ENCODE results near the gene TYMS. TPM values are rescaled to one million over a fixed set of nuclear protein-coding genes. Genes with fewer than 3 reads are reported as not detected.

Gene TYMS
- polyA plus RNA-seq, 1 donor from 2014 or later = 3.3 TPM

GRCh38 chr18:708096-708495 is 50.6 kb downstream of the TYMS start:
- H3K4me3 ChIP-seq (ENCODE audit: low read length) = no peak overlapping the region
- no peaks in the 10 kb centered on the region for H3K9me2 ChIP-seq (ENCODE audit: insufficient read depth, low read length)
- no peaks in the 10 kb centered on the region for H3K36me3 ChIP-seq (ENCODE audit: insufficient read depth, low read length)
- no peak overlapping the region for H3K27ac ChIP-seq (ENCODE audit: low read length)
- H3K9me3 ChIP-seq (ENCODE audit: low read length) = peaks cover 5% of the 10 kb centered on the region
- H3K4me2 ChIP-seq (ENCODE audit: low read length) = no peak overlapping the region
- no peaks in the 10 kb centered on the region for H3K79me2 ChIP-seq (replicated peaks; ENCODE audit: insufficient read depth, low read length)
- H3K9ac ChIP-seq (ENCODE audit: low read length) = no peak overlapping the region
- no peak overlapping the region for H2AFZ ChIP-seq (ENCODE audit: low read depth, low read length)
- no peaks in the 10 kb centered on the region for H3F3A ChIP-seq (ENCODE audit: insufficient read depth, low read length, poor library complexity, severe bottlenecking)
- peaks cover 8% of the 10 kb centered on the region for H3K27me3 ChIP-seq (ENCODE audit: insufficient read depth, low read depth, low read length)
- TF ChIP-seq TAF1 (IDR thresholded peaks at IDR 0.05; ENCODE audit: low read depth) = no peak
- TF ChIP-seq RAD21 (conservative IDR thresholded peaks at IDR 0.05) = no peak
- TF ChIP-seq POLR2AphosphoS5 (IDR thresholded peaks at IDR 0.05) = no peak
- no peak for TF ChIP-seq EZH2 (IDR thresholded peaks at IDR 0.05; ENCODE audit: borderline replicate concordance, insufficient read depth, low read length, poor library complexity, severe bottlenecking)
- no peak for TF ChIP-seq EP300 (conservative IDR thresholded peaks at IDR 0.05; ENCODE audit: poor library complexity, severe bottlenecking)
- TF ChIP-seq SMC3 (conservative IDR thresholded peaks at IDR 0.05; ENCODE audit: poor library complexity) = no peak
- no peak for TF ChIP-seq REST (IDR thresholded peaks at IDR 0.05; ENCODE audit: borderline replicate concordance)
- no peak for TF ChIP-seq MXI1 (conservative IDR thresholded peaks at IDR 0.05; ENCODE audit: poor library complexity, severe bottlenecking)
- no peak for TF ChIP-seq CTCF (IDR thresholded peaks at IDR 0.05; ENCODE audit: poor library complexity, severe bottlenecking)
- no peaks in the 10 kb centered on the region for H4K20me1 ChIP-seq (ENCODE audit: insufficient read depth)

GRCh38 chr18:709771-710170 is 52.3 kb downstream of the TYMS start:
- no peaks in the 10 kb centered on the region for H3F3A ChIP-seq (ENCODE audit: insufficient read depth, low read length, poor library complexity, severe bottlenecking)
- H3K4me2 ChIP-seq (ENCODE audit: low read length) = no peak overlapping the region
- no peak overlapping the region for H3K4me3 ChIP-seq (ENCODE audit: low read length)
- no peaks in the 10 kb centered on the region for H4K20me1 ChIP-seq (ENCODE audit: insufficient read depth)
- no peak overlapping the region for H3K27ac ChIP-seq (ENCODE audit: low read length)
- H3K9me2 ChIP-seq (ENCODE audit: insufficient read depth, low read length) = no peaks in the 10 kb centered on the region
- TF ChIP-seq POLR2AphosphoS5 (IDR thresholded peaks at IDR 0.05) (no peak), EP300 (conservative IDR thresholded peaks at IDR 0.05; ENCODE audit: poor library complexity, severe bottlenecking) (no peak), EZH2 (IDR thresholded peaks at IDR 0.05; ENCODE audit: borderline replicate concordance, insufficient read depth, low read length, poor library complexity, severe bottlenecking) (no peak)
- no peaks in the 10 kb centered on the region for H3K36me3 ChIP-seq (ENCODE audit: insufficient read depth, low read length)
- no peaks in the 10 kb centered on the region for H3K79me2 ChIP-seq (replicated peaks; ENCODE audit: insufficient read depth, low read length)
- no peak overlapping the region for H2AFZ ChIP-seq (ENCODE audit: low read depth, low read length)
- no peak overlapping the region for H3K9ac ChIP-seq (ENCODE audit: low read length)
- H3K27me3 ChIP-seq (ENCODE audit: insufficient read depth, low read depth, low read length) = peaks cover 8% of the 10 kb centered on the region
- peaks cover 7% of the 10 kb centered on the region for H3K9me3 ChIP-seq (ENCODE audit: low read length)
